ENCODE data around the gene PSMD11. TPM values are rescaled to one million over a fixed set of nuclear protein-coding genes. Genes with fewer than 3 reads are reported as not detected.
"Not testable (repeated sequence)": the region's sequence is repeated elsewhere in the genome, so short reads cannot be mapped to it uniquely, and the experiment has no call there.

The PSMD11 gene
- 100 to 1,000 TPM; 168 to 172 TPM for total RNA-seq

DNA sequence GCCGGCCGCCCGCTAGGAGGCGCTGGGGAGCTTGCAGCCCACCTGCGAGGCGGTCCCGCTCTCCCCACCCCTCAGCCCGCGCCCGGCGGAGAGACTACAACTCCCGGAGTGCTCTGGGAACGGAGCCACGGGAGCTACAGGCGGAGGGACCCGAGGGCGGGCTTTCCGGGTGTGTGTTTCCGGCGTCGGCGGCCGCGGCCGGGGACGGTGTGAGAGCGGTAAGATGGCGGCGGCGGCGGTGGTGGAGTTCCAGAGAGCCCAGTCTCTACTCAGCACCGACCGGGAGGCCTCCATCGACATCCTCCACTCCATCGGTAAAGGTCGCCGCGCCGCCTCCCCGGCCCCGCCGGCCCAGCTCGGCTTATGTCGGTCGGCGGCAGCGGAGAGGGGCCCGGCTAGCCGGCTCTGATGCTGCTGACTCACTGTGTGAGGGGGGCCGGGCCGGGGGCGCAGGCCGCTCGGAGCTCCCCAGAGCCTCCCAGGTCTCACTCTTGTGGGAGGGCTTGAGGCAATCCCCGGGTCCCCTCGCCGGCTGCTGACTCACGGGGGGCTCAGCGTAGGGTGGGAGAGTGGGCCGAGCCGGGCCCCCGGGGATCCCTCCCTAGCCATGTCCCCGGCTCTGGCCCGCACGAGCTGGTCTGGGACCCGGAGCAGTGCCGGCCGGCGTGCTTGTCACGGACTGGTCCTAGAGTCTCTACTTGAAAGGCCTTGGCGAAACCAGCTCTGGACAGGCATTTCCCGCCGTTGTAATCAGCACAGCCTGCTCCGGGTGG, at the start of gene PSMD11:
PSMD11 (plus strand) TSS at position 210 of the 773 bp plus-strand sequence; CDS start at position 224, 14 bp downstream.
- ChIA-PET CTCF (interaction anchor here (0.5 to 3.3 kb wide), 16 partner anchors 10 to 144 kb away, joined by 3 to 33 read pairs (median 4); partner anchors contain the start of gene CDK5R1), POLR2A (interaction anchor here (0.6 to 1.3 kb wide), 4 partner anchors 18 to 224 kb away, joined by 3 read pairs; no protein-coding TSS in a partner anchor)

DNA sequence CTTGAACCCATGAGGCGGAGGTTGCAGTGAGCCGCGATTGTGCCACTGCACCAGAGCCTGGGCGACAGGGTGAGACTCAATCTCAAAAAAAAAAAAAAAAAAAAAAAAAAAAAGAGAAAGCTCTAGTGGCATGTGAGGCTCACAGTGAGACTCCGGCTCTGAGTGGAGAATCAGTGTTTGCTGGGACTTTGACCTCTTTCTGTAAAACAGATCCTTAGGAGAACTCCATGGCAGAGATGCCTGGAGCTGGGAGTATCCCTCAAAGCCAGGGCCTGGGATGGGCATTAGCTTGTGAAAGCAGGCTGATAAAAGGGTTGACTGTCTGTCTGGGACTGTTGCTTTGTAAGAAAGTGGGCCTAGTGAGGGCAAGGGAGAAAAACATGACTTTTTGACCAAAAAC, 48.0 kb upstream of the PSMD11 start:
- POLR2A ChIA-PET, result interaction anchor here (0.6 to 0.7 kb wide), 3 partner anchors 9 to 140 kb away, joined by 3 to 4 read pairs (median 4); no protein-coding TSS in a partner anchor
- CTCF ChIA-PET, result no interaction called here

DNA sequence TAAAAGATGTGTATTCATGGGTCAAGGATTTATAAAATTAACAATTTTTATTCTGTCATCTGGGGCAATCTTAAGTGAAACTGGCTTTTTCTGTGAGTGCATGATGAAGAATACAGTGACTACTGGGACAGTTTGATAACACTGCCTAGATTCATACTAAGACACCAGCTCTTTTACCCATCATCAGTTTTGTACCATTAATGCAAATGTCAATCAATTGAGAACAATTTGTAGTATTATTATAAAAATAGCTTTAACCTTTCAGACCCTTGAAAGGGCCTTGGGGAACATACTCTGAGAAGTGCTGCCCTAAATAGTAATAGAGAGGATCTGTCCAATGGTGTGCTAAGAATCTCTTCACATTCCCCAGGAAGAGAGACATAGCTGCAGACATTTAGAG, 45.4 kb upstream of the PSMD11 start:
- ChIA-PET CTCF (interaction anchor here (0.5 to 1.1 kb wide), 2 partner anchors 13 to 88 kb away, joined by 4 to 5 read pairs; no protein-coding TSS in a partner anchor), POLR2A (interaction anchor here (0.5 kb wide), 1 partner anchor 15 kb away, joined by 3 read pairs; no protein-coding TSS in a partner anchor)

DNA sequence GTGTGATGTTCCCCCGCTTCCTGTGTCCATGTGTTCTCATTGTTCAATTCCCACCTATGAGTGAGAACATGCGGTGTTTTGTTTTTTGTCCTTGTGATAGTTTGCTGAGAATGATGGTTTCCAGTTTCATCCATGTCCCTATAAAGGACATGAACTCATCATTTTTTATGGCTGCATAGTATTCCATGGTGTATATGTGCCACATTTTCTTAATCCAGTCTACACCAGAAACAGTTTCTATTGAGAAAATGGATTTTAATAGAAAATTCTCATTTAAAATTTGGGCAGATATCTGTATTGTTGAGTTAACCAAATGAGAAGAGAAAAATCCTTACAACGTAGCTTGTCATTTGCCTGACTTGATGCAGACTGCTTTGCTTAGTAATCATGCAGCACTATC, 34.2 kb upstream of the PSMD11 start:
- POLR2A ChIA-PET, result not testable (repeated sequence)
- CTCF ChIA-PET, result interaction anchor here (0.8 kb wide), 1 partner anchor 12 kb away, joined by 4 read pairs; no protein-coding TSS in a partner anchor

DNA sequence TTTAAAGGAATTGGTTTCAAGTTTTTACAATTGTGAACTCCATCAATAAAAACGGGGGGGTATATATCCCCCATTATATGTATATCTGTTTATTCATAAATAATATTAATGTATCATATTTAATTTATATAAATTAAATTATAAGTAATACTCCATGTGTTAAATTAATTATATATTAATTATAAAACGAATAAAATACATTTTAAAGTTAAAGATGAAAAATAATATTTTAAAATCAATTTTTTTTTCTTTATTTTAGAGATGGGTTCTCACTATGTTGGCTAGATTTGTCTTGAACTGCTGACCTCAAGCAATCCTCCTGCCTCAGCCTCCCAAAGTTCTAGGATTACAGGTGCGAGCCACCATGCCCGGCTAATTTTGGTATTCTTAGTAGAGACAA, 17.4 kb upstream of the PSMD11 start:
- ChIA-PET CTCF (no interaction called here), POLR2A (no interaction called here)

DNA sequence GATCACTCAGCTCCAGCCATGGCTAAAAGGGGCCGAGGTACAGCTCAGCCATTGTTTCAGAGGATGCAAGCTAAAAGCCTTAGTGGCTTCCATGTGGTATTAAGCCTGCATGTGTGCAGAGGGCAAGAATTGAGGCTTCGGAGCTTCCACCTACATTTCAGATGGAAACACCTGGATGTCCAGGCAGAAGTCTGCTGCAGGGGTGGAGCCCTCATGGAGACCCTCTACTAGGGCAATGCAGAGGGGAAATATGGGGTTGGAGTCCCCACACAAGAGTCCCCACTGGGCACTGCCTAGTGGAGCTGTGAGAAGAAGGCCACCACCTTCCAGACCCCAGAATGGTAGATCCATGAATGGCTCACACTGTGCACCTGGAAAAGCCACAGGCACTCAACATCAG, 14.7 kb upstream of the PSMD11 start:
- CTCF ChIA-PET, result no interaction called here
- POLR2A ChIA-PET, result no interaction called here

DNA sequence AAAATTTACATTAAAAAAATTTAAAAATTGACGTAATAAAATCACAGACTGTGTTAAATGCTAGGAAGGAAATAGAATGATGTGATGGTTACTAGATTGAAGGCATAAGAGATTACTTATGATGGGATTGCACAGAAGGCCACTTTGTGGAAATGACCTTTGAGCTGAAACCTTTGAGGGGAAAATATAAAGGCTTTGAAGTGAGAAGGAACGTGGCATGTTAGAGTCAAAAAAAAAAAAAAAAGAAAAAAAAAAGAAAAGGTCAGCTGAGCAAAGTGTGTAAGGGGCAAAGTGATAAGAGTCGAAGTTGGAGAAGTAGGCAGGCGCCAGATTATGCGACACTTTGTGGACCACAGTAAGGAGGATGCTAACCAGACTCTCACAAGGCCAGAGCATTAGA, 3.6 kb upstream of the PSMD11 start:
- ChIA-PET CTCF (interaction anchor here (0.7 to 1.6 kb wide), 2 partner anchors 8 to 21 kb away, joined by 3 to 5 read pairs; no protein-coding TSS in a partner anchor), POLR2A (interaction anchor here (0.7 kb wide), 1 partner anchor 37 kb away, joined by 3 read pairs; no protein-coding TSS in a partner anchor)

DNA sequence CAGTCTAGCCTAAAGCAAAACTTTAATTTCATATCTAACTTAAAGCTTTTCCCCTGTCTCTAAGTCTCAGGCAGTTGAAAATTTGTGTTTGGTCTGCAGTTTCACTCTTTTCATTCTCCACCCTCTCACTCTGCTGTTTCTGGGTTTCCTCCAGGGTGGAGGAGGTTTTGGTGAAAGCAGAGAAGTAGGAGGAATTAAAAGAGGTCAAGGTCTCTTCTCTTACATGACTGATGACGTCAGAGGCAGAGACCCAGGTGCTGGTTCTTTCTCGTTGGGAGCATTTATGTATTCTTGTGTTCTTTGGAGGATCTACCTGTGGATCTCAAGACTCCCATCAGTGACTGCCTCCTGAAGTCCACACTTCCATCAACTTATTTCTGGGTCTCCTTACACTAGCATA, 2.4 kb upstream of the PSMD11 start:
- POLR2A ChIA-PET, result no interaction called here

DNA sequence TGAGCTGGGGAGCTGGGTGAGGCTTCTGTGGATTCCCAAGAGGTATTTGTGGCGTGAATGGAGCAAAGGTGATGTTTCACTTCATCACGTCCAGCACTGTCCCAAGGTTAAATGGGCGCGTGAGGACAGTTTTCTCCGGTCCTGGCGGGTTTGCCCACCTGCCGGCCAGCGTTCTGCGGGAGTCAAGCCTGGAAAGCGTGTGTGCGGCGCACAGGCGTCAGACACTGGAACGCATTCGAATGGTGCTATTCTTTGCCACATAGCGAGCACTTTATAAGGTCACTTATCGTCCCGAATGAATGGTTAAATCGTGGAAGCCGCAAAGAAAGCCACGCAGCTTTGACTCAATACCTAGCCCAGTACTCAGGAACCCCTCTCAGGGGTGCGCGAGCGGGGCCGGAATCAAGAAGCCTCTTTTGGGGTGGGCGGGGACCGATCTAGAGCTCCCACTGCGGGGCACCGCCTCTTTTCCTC, 446 bp upstream of the PSMD11 start:
- POLR2A ChIA-PET, result interaction anchor here (0.6 to 1.3 kb wide), 3 partner anchors 24 to 223 kb away, joined by 3 read pairs; no protein-coding TSS in a partner anchor
- CTCF ChIA-PET, result interaction anchor here (0.5 to 3.3 kb wide), 13 partner anchors 10 to 143 kb away, joined by 3 to 33 read pairs (median 4); partner anchors contain the start of gene CDK5R1

More for the DNA sequence above, 2.4 kb upstream of the PSMD11 start:
- CTCF ChIA-PET, result interaction anchor here (0.6 to 1.3 kb wide), 2 partner anchors 11 to 132 kb away, joined by 3 read pairs; no protein-coding TSS in a partner anchor

DNA sequence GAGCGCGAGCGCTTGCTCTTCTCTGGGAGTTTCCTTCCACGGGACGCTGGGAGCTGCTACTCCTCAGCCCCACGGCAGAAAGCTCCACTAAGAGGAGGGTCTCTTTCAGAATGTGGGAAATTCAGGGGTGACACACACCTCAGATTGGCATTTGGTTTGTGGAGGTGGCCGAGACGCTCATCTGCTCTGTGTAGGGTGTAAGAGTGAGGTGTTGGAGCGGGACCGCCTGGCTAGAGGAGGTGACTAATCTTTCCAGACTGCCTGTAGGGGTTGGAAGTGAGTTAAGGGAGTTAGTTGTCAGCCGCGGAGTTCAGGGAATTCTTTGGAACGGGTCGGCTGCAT, 735 bp downstream of the PSMD11 start:
- CTCF ChIA-PET, result interaction anchor here (0.9 to 3.3 kb wide), 11 partner anchors 9 to 114 kb away, joined by 3 to 33 read pairs (median 4); no protein-coding TSS in a partner anchor
- POLR2A ChIA-PET, result interaction anchor here (0.6 to 1.3 kb wide), 2 partner anchors 17 to 94 kb away, joined by 3 read pairs; no protein-coding TSS in a partner anchor

DNA sequence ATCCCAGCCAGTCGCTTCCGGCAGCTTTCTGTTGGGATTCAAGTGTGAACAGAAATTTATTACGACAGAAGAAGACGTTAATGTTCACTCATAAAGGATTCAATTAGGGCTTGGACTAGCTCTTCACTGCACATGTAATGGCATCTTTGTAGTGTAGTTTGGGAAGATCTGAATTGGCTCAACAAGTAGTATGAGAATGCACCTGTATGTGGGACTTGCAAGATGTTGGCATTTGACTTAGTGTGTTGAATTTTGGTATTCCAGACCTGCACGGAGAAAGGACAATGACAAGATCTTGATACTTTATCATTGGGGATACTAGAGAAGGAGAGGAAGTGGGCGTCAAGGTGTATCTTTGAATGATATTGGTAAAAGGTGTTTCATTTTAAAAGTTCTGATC, 1.2 kb downstream of the PSMD11 start:
- CTCF ChIA-PET, result interaction anchor here (1.1 to 3.3 kb wide), 5 partner anchors 14 to 104 kb away, joined by 3 to 33 read pairs (median 4); no protein-coding TSS in a partner anchor
- POLR2A ChIA-PET, result no interaction called here

DNA sequence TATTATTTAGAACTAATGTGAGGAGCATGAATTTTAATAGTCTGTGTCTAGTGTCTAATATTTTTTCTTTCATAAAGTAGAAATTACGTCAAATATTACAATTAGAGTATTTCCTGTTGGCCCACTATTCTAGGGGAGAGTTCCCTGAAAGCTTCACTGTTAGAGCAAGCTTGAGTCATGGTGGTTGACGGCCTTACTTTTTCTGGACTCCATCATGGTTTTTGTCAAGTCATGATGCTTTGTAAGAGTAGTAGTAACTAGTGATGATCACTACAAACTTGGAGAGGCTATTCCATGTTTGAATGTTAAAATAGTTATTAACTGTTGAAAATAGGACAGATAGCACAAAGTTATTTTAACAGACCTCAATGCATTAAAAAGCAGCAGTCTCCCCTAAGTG, 1.7 kb downstream of the PSMD11 start:
- CTCF ChIA-PET, result interaction anchor here (0.7 to 3.3 kb wide), 2 partner anchors 16 to 17 kb away, joined by 3 to 33 read pairs; no protein-coding TSS in a partner anchor
- POLR2A ChIA-PET, result no interaction called here

DNA sequence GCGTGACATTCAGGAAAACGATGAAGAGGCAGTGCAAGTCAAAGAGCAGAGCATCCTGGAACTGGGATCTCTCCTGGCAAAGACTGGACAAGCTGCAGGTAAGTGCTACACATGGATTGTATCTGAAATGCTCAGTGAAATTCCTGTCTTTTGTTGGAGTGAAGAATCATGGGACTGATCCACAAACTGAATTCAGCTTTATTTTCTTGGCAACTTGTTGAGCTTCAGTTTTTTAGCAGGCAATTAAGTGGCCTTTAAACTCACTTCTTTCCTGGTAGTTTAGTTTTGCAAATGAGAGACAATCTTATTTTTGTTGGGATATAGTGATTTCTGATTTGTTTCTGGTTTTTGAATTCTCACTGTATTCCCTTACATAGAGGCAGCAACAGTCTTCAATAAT, 2.6 kb downstream of the PSMD11 start:
- CTCF ChIA-PET, result interaction anchor here (0.7 kb wide), 1 partner anchor 15 kb away, joined by 3 read pairs; no protein-coding TSS in a partner anchor
- POLR2A ChIA-PET, result interaction anchor here (0.7 kb wide), 2 partner anchors 12 to 176 kb away, joined by 3 to 8 read pairs; no protein-coding TSS in a partner anchor

DNA sequence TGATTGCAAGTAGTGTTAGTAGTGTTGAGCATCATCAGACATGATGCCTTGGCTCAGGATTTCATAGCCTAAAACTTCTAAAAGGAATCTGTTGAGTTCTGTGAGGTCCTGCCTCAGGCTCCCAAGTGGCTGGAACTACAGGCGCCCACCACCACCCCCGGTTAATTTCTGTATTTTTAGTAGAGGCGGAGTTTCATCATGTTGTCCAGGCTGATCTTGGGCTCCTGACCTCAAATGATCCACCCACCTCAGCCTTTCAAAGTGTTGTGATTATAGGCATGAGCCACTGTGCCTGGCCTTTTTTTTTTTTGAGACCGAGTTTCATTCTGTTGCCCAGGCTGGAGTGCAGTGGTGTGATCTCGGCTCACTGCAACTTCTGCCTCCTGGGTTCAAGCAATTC, 5.7 kb downstream of the PSMD11 start:
- ChIA-PET CTCF (interaction anchor here (0.7 kb wide), 1 partner anchor 41 kb away, joined by 3 read pairs; no protein-coding TSS in a partner anchor), POLR2A (no interaction called here)

DNA sequence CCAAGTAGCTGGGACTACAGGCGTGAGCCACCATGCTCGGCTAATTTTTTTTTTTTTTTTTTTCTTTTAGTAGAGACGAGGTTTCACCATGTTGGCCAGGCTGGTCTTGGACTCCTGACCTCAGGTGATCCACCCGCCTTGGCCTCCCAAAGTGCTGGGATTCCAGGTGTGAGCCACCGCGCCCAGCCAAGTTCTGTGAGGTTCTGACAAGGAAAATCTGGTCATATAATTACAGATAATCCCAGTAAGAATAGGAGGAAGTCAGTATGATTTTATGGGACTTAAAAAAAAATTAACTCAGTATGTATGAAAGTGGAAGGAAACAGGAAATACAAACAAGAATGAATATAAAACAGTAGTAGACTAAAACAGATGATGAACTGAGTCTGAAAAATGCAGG, 6.1 kb downstream of the PSMD11 start:
- POLR2A ChIA-PET, result not testable (repeated sequence)
- CTCF ChIA-PET, result interaction anchor here (0.7 kb wide), 1 partner anchor 41 kb away, joined by 3 read pairs; no protein-coding TSS in a partner anchor

DNA sequence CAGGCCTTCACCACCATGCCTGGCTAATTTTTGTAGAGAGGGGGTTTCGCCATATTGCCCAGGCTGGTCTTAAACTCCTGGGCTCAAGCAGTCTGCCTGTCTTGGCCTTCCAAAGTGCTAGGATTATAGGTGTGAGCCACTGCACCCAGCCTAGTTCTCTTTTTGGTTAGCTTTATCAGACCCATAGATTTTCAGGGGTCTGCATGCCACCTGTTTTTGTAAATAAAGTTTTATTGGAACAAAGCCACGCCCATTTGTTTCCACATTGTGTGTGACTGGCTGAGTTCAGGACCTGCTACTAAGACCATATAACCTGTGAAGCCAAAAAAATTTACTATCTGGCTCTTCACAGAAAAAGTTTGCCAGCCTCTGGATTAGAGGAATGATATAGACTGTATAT, 7.6 kb downstream of the PSMD11 start:
- POLR2A ChIA-PET, result no interaction called here
- CTCF ChIA-PET, result no interaction called here

DNA sequence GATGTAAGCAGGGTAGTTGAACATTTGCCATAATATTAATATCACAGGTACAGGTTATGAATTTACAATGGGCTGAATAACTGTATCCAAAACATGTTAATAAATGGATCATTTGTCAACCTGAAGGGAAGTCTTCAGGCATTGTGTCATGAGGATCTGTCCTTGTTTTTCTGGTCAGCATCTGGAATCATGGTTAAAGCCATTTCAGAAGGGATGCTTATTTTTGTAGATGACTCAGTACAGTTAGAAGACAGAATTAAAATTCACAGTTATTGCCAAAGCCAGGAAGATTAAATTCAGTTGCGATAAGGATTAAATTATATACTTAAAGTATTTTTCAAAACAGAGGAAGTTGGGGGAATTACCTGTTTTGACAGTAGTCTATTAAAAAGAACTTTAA, 8.0 kb downstream of the PSMD11 start:
- POLR2A ChIA-PET, result no interaction called here
- CTCF ChIA-PET, result no interaction called here

DNA sequence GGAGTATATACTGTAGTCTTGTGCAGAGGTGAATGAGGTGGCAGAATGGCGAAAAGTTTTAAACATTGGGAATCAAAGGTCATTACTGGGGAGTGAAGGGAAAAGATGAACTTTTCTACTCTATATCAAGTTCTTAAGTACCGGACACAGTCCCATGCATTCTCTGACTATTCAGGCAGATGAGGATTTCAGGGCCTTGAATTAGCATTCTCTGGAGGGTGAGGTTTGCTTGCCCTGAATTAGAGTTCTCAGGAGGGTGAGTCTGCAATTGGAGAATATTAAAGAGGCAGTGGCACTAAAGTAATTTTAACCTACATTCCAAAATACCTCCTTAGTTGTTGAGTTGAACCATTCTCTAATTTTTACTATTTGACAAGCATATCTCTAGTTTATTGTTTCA, 9.1 kb downstream of the PSMD11 start:
- ChIA-PET POLR2A (no interaction called here), CTCF (interaction anchor here (1.3 kb wide), 1 partner anchor 9 kb away, joined by 7 read pairs; the partner anchor contains the start of gene PSMD11)

DNA sequence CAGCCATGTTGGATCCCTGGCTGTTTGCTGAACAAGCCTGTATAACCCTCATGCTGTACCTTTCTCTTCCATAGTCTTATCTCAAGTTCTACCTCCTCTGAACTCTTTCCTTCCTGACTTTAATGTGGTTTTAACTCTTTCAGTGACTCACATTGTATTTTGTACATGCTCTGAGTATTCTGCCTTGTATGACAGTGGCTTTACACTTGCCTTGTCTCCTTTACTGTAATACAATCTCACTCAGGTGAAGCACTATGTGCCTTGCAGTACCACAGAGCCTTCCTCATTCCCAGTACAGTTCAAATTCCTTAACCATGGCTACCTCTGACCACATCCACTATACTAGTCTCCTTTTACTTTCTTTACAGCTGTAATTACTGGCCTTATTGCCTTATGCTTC, 14.1 kb downstream of the PSMD11 start:
- POLR2A ChIA-PET, result no interaction called here
- CTCF ChIA-PET, result interaction anchor here (1.3 kb wide), 1 partner anchor 18 kb away, joined by 3 read pairs; no protein-coding TSS in a partner anchor

DNA sequence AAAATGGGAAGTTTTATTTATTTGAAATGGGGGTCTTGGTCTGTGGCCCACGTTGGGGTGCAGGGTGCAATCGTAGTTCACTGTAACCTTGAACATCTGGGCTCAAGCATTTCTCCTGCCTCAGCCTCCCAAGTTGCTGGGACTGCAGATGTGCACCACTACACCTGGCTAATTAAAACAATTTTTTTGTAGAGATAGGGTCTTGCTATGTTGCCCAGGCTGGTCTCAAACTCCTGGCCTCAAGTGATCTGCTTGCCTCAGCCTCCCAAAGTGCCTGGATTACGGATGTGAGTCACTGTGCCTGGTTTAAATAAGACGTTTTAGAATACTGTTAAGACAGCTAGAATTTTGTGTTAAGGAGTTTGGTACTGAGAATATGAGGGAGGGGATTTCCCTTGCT, 15.7 kb downstream of the PSMD11 start:
- ChIA-PET POLR2A (no interaction called here), CTCF (interaction anchor here (5.6 kb wide), 1 partner anchor 16 kb away, joined by 33 read pairs; the partner anchor contains the start of gene PSMD11)

All from activated CD8-positive, alpha-beta memory T cell treated with anti-CD3 and anti-CD28 coated beads for 36 hours (primary cell).